HepG2 (cell line): ENCODE measurements around the gene ZNF24.

Experiments
- FOXM1 ChIP-seq: sonication (generic); formaldehyde crosslinking; IDR thresholded peaks from 2 replicates; pipeline ENCODE4 v1.5.0; 2020; ENCODE audit warnings: missing genetic modification reagents
- SMC3 ChIP-seq: IDR thresholded peaks from 2 replicates; pipeline ENCODE4 v1.6.1; 2011; ENCODE audit warnings: low read length, improper control_type of control experiment
- ZBTB1 ChIP-seq: sonication (generic); formaldehyde crosslinking; IDR thresholded peaks from 2 replicates; pipeline ENCODE4 v1.4.0; 2020; ENCODE audit warnings: missing genetic modification reagents, borderline replicate concordance
- ZFP41 ChIP-seq: sonication (generic); formaldehyde crosslinking; IDR thresholded peaks from 2 replicates; pipeline ENCODE4 v1.4.0; 2020; ENCODE audit warnings: mild to moderate bottlenecking, missing genetic modification reagents, borderline replicate concordance
- ZNF747 ChIP-seq: sonication (generic); formaldehyde crosslinking; IDR thresholded peaks from 2 replicates; pipeline ENCODE4 v1.8.1; 2023; ENCODE audit warnings: missing genetic modification reagents, mild to moderate bottlenecking, borderline replicate concordance
- TF ChIP-seq, protein P1 (sequence below): sonication (generic); formaldehyde crosslinking; IDR thresholded peaks from 2 replicates; pipeline ENCODE4 v1.8.1; 2022; ENCODE audit warnings: low read depth, mild to moderate bottlenecking, missing genetic modification reagents

DNA sequence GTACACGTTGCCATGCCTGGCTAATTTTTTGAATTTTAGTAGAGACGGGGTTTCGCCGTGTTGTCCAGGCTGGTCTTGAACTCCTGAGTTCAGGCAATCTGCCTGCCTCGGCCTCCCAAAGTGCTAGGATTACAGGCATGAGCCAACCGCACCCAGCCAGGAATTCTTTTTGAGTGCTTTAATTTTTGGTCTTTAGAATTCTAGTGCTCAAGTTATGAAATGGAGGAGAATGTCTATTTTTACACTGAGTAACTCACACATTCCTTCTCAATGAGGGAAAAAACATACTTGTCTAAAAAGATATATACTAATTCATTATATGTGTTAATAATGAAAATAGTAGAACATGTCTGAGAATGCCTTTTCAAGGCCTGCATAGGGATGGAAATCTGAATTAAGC lies 24.4 kb upstream of the ZNF24 start:
- TF ChIP-seq FOXM1 (CRISPR knock-in tag) (no peak), ZBTB1 (CRISPR knock-in tag) (no peak), ZFP41 (no peak), SMC3 (no peak), ZNF747 (CRISPR knock-in tag) (no peak)
- TF ChIP-seq, protein P1, sequence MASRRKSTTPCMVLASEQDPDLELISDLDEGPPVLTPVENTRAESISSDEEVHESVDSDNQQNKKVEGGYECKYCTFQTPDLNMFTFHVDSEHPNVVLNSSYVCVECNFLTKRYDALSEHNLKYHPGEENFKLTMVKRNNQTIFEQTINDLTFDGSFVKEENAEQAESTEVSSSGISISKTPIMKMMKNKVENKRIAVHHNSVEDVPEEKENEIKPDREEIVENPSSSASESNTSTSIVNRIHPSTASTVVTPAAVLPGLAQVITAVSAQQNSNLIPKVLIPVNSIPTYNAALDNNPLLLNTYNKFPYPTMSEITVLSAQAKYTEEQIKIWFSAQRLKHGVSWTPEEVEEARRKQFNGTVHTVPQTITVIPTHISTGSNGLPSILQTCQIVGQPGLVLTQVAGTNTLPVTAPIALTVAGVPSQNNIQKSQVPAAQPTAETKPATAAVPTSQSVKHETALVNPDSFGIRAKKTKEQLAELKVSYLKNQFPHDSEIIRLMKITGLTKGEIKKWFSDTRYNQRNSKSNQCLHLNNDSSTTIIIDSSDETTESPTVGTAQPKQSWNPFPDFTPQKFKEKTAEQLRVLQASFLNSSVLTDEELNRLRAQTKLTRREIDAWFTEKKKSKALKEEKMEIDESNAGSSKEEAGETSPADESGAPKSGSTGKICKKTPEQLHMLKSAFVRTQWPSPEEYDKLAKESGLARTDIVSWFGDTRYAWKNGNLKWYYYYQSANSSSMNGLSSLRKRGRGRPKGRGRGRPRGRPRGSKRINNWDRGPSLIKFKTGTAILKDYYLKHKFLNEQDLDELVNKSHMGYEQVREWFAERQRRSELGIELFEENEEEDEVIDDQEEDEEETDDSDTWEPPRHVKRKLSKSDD (CRISPR knock-in tag), result no peak
